NT2/D1 (cell line): ENCODE results near the gene KRR1.

Experiments
- YY1 ChIP-seq: IDR thresholded peaks from 2 replicates; pipeline ENCODE4 v1.6.1; 2011; ENCODE audit not compliant: insufficient read length, insufficient read depth
- ZNF274 ChIP-seq: IDR thresholded peaks from 2 replicates; pipeline ENCODE4 v1.6.1; 2011; ENCODE audit warnings: mild to moderate bottlenecking, low read depth, low read length

DNA sequence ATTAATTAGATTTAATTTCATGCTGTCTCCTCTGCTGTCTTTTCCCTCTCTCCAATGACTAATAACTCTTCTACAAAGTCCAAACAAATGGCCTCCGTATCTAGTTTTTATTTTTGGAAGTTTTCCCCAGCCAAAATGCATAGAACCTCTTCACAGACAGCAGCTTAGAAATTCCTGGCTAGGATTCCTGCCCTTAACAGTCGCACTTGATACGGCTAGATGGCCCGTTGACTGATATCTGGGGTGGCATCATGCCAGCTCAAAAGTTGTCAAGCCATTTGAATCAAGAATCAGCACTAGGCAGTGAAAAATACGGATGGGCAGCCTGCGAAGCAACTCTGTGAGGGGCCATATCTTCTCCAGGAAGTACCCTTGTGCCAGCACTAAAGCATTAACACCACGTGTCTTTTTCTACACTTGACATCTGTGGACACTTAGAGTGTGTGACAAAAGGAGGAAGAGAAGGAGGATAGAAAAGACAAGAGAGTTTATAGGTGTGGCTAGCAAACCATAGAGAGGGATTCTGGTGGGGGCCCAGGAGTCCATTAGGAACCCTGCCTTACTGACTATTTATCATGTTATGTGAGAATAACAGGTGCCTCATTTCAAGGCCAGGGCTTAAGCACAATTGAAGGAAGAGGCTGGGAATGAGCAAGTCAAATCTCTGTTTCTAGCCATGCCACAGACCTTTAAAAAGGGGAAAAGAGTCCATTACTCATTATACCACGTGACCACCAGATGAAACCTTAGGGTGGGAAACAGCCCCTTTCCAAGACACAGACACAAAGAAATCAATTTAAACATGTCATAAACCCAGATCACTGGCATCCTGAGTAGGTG lies 39.2 kb upstream of the KRR1 start:
- no peak for TF ChIP-seq ZNF274
- no peak for TF ChIP-seq YY1
